Measurements from ENCODE around the gene PRX.

DNA sequence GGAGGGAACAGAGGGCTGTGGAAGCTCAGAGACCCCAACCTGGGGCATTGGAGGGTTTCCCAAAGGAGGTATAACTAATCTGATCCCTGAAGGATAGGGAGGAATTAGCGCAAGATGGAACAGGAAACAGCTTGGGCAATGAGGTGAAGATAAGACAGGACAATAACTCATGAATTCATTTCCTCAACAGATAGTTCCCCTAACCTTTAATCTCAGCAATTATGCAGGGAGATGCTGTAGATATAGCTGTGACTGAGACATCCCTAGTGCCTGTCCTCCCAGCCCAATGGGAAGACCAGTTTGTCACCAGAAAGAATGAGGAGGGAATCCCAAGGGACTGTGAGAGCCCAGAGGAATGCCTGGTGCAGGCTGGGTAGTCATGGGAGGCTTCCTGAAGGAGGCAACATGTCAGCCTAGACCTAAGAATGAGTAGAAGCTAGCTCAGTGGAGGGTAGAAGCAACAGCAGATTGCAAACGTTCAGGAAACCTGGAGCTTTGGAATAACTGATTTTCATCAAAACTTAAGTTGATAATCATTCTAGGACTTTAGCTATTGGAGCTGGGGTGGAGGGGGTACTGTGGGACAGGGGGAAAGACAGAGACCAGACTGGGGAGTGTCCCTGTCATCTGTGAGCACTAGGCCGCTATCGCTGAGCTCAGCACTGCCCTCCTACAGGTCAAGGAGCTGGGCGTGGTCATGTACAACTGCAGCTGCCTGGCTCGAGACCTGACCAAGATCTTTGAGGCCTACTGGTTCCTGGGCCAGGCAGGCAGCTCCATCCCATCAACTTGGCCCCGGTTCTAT lies 42.0 kb downstream of the PRX start:
- TF ChIP-seq, protein P1, sequence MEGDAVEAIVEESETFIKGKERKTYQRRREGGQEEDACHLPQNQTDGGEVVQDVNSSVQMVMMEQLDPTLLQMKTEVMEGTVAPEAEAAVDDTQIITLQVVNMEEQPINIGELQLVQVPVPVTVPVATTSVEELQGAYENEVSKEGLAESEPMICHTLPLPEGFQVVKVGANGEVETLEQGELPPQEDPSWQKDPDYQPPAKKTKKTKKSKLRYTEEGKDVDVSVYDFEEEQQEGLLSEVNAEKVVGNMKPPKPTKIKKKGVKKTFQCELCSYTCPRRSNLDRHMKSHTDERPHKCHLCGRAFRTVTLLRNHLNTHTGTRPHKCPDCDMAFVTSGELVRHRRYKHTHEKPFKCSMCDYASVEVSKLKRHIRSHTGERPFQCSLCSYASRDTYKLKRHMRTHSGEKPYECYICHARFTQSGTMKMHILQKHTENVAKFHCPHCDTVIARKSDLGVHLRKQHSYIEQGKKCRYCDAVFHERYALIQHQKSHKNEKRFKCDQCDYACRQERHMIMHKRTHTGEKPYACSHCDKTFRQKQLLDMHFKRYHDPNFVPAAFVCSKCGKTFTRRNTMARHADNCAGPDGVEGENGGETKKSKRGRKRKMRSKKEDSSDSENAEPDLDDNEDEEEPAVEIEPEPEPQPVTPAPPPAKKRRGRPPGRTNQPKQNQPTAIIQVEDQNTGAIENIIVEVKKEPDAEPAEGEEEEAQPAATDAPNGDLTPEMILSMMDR (IDR thresholded peaks at IDR 0.05): no peak
- TF ChIP-seq EP300 (IDR thresholded peaks at IDR 0.05; ENCODE audit: low read depth): no peak
- no peak for TF ChIP-seq POLR2AphosphoS5 (IDR thresholded peaks at IDR 0.05)
- TF ChIP-seq POLR2A (IDR thresholded peaks at IDR 0.05): no peak

Data from transverse colon (tissue), 4 donors.